ENCODE data around the gene PNKD.

DNA sequence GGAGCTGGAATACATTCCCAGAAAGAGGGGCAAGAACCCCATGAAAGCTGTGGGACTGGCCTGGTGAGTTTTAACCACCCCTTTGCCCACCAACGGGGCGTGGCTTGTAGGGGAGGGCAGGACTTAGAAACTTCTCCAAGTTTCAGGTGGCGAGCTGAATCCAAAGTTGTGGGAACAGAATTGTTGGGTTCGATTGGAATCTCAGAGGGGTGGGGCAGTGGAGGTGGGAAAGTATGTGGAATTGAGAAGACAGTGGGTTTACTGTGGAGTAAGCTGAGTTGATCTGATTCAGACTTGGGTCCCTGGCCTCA, 1.1 kb downstream of the PNKD start:
- TF ChIP-seq CTCF (IDR thresholded peaks at IDR 0.05; ENCODE audit: insufficient read depth, low read length, poor library complexity, severe bottlenecking) (no peak), EZH2phosphoT487 (conservative IDR thresholded peaks at IDR 0.05; ENCODE audit: low read length) (no peak)

Data from SU-DHL-6 (cell line).